NCI-H187 treated with DMSO at 0.1 percent for 48 hours (cell line): ENCODE results near the gene CTIF.

Experiments
- DNase-seq: peaks from one replicate; lab custom pipeline; 2025; lab: John Stamatoyannopoulos, UW

The CTIF gene

DNA sequence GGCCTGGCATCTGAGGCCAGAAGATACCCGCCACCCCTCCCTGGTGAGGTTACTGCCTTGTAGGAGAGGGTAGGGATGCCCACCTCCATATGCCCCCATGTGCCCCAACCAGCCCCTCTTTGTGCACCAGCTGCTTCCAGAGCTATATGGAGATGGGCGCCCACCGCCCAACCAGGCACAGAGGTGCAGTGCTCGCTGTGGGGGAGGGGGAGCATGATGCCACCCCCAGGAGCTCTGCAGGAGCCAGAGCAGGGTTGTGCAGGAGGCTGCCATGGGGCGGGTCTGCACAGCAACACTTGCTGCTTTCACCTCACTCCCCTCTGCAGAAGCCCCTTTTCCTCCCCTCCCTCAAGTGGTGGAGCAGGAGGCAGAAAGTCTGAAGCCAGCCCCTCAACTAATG, 237.3 kb downstream of the CTIF start:
- no peak for DNase-seq

DNA sequence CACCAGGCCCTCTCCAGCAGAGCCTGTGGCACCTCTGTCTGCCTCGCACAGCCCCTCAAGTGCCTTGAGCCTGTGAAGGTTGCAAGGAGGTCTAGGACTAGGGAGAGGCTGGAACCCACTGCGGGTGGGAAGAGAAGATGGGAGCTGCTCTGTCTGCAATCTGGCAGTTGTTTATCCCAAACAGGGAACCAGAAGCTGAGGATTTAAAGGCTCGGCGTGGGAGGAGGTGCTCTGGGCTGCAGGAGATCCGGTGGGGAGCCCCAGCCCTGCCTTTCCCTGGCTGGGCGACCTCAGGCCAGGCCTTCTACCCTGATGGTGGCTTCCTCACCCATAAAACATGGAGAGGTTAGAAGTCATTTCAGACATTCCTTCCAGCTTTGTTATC, 237.8 kb downstream of the CTIF start:
- DNase-seq, result no peak

DNA sequence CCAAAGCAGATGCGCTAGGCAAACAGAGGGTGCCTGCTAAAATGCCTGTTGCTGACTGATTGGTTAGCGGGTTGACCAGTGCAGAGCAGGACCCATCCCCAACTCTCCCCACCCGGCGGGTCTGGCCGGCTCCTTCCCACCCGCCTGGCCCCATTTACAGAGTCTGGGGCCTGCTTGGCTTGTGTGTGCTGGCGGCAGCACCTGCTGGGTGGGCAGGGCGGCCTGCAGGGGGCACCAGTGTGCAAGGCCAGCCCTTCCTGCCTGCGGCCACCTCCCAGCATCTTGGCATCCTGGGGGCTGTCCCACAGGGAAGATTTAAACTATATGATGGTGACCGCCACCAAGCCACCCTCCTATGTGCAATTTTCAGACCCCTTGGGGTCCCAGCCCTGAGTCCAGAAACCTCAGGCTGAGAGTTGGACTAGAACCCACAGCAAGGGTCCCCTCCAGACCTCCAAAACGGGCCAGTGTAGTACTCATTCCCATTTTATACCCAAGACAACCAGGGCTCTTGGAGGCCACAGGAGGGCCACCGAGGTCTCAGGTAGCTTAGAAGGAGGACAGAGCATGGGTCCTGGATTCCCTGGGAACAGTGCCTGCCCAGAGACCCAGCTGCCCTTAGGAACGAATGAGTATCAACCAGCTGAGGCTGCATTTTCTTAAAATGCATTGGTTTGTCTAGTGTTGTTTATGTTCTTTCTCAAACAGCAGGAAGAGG, 238.4 kb downstream of the CTIF start:
- DNase-seq, result no peak

DNA sequence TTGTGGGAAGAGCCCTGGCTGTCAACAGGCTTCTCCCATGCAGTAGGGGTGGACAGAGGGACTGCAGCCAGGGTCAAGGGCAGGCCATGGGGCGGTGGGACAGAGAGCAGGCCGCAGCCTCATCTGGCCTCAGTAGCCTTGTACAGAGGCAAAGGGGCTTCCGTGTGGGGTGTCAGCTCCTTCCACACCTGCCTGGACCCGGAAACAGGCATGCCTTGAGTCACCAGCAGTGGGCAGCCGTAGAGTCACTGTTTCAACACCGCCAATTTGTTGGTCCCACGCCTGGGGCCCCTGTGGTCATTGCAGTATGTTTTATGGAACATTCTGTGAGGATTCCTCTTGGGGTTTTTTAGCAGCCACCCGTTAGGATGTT, 238.9 kb downstream of the CTIF start:
- no peak for DNase-seq

DNA sequence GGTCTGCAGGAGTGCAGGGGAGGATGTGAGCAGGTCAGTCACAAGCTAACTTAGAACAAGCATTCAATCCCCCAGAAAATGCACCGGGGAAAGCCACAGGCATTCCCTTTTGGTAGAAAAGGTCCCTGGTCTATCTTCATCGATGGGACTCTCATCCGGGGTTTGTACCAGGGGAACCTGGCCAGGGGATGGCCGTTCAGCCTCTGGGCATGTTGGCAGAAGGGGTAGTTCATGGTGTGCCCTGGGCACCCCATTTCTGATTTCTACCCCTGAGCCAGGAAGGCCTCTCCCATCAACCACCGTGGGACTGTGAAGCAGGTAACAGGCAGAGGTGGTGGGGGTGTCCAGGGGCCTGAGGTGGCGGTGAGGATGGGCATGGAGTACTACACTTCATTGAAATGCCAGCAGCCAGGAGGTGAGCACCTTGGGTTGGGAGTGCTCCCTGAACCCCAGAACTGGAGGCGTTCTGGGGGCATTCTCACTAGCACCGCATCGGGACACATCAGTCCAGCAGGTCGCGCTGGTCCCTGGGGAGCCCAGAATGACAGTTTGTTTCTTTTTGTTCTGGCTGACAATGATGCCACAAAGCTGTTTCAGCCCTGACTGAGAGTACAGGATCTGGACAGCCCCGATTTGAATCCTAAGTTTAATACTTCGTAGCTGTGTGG, 239.6 kb downstream of the CTIF start:
- DNase-seq, result no peak

DNA sequence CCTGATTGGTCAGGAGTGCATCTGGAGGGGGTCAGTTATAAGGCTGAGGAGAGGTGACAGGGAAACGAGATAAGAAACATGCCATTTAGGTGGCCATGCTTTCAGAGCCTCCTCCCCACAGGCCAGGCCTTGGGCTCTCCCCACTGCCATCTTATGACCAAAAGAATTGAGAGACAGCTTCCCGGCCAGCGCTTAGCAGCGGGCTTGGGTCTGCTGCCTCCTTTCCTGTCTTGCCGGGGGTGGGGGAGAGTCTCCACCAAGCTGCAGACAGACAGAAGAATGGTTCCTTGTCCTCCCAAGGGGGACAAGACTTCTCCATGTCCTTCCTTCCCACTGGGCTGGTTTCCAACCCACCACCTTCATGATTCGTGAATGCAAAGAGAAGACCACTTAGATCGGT, 240.6 kb downstream of the CTIF start:
- DNase-seq, result no peak

DNA sequence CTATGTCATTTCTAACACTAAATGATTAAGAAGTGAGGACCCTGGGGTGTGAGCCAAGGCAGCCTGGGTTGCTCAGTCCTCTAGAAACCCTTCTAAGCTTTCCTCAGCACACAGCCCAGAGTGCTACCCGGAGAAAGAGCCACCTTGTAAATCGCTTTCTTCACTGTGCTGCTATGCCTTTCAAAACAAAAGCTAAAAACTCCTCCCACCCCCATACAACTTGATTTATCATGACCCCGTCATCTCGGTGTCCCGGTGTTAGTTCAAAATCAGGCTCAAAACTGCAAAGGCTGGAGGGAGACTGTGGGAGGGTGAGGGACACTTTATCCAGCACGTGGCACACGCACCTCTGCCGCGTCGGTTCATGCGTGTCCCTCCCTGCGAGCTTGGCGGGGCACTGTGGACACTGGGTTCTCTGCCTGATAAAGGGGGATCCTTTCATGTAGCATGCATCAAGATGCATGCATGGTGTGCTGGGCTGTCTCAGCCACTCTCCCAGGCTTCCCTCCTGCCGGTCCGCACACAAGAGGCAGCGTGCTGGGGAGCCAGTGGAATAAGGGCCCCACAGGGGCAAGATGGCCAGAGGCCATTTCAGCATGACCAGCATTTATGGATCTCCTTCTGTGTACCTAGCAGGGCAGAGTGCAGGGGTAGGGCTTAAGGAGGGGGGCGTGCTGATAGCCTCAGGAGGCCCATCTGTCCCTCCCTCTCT, 241.5 kb downstream of the CTIF start:
- DNase-seq, result no peak

DNA sequence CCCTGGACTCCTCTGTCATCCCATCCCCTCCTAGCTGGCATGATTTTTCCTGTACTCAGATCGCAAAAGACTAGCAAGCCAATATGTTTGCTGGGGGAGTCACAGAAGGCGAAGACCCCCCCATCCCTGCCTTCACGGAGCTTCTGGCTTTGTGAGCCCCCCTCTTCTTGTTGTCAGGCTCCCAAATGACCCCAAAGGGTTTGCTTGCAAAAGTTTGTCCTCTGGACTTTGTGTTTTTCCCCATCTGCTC, 242.0 kb downstream of the CTIF start:
- no peak for DNase-seq

DNA sequence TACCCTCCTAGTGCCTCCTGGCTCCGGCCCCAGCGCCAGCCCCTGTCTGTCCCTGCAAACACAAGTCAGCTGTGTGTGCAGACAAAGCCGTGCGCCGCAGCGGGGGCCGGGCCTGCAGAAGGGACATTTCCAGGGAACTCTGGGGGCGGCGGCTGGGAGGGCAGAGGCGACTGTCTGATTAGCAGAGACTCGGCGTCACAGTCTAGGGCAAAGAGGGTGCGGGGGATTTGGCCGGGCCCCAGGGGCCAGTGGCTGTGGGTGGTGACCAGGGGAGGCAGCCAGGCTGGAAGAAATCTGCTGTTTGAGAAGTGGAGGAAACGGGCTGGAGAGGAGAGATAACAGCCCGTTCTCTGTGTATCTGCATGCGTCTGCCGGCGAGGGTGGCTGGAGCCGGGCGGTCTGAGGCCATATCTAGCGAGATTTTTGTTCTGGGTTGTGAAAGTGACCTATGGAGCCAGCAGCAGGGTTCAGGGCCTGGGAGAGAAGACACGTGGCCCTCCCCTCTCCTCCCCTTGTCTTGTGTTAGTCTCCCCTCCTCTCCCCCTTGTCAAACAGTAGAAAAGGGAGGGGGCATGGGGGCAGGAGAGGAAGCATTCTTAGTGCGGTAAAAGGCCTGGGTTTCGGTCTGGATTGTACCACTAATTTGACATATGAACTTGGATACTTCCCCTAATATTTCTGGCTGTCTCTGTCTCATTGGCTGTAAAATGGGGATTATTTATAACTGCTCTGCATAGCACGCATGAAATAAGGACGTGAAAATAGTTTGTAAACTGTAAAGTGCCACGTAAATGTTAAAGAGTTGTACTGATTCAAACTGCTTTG, 242.5 kb downstream of the CTIF start:
- DNase-seq, result no peak

DNA sequence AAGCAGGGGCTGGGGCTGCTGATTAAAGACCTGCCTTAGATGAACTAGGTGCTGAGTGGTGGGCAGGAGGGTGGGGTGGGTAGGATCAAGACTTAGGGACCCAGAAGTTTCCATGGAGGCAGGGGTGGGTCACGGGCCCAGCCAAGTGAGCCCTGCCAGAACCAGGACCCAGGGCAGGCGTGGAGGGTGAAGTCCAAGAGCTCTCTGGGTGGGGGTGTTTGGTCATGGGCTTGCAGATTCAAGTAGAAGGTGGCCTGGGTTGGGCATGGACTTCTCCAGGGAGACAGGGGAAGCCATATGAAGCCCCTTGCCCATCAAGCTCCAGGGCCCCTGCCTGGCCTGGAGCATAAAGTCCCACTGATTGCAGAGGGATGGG, 243.1 kb downstream of the CTIF start:
- DNase-seq, result no peak

DNA sequence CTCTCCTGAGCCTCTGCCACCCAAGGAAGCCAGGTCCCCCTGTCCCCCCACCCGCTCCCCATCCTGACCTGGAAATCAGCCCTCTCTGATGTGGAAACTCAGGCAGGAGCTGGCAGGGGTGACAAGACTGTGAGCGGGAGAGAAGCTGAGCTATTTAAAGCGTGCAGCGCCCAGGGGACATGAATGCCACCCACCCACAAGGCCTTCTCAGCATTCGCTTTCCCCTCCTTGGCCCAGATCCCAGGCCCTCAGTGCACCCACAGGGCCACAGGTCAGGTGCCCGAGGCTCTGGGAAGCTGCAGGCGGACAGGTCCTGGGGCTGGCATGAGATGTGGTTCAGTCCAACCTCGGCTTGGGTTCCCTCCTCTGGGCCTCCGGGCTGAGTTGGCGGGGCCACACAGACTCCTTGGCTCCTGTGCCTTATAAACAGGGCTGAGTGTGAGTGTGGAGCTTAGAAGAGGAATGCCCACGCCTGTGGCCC, 243.6 kb downstream of the CTIF start:
- DNase-seq, result no peak

DNA sequence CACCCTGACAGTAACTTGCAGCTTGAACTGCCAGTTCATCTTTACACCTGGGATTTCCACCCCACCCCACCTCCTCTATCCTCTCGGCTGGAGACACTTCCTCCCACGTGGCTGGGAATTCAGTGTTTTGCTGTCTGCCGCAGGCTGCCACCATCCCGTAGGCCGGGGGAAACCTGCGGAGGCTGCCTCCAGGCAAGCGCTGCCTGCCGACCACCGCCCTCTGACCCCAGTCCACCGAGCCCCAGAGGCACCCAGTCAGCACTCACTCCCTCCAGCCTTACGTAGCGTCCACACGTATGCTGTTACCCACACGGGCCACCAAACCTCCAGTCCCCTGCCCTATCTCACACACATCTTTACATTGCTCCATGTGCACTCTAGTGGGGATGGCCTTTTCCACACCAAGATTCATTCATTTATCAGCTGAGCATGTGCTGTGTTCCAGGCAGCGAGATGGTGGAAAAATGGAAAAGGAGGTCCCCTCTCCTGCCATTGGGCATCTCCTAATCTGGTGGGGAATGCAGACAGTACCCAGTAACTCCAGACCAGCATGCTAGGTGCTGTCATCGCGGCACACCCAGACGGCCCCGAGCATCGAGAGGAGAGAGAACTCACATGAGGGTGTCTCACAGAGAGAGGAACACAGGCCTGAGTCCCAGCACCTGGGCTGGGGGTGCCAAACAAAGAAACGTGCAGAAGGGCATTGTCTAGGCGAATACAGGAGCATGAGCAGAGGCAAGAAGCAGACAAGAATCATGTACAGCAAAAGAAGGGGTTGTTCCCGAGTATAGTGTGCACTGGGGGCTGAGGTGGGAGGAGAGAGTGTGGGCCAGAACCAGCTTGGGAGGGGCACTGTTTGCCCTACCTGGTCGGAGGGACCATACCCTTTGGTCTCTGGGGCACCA, 245.0 kb downstream of the CTIF start:
- no peak for DNase-seq

DNA sequence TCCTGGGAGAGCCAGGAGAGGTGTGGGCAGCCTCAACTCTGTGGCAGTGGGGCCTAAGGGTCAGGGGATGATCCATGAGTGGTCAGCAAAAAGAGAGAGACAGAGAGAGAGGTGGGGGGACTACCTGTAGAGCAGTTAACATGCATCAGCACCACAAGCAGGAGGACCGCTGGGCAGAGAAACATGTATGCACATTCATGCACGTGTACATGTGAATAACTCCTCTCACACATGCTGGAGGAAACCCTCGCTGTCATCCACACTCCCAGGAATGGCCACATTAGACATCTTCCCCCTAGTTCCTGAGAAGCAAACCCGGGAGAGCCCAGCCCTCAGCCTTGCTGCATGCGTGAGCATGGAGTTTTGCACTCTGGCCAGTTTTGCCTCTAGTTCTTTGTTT, 245.8 kb downstream of the CTIF start:
- DNase-seq, result no peak

DNA sequence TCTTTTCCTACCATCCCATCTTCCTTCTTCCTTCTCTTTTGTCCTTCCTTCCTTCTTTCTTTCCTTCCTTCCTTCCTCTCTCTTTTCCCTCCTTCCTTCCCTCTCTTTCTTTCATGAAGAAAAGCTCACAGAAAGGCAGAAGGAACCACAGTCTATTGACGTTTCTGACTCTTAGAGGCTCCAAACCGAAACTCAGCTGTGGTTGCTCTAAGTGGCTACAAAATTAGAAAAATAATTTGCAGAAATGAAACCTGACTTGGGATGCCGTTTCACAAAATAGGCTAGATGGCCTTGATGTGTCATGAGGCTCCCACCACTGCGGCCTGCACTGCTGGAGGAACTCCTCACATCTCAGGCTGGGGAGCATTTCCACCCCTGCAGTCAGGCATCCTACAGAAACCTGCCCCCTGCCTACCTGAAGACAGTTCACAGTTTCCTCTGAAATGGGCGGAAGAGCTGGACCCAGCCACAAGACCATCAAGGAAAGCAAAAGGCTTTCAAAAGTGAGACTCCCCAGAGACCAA, 246.3 kb downstream of the CTIF start:
- DNase-seq, result no peak

DNA sequence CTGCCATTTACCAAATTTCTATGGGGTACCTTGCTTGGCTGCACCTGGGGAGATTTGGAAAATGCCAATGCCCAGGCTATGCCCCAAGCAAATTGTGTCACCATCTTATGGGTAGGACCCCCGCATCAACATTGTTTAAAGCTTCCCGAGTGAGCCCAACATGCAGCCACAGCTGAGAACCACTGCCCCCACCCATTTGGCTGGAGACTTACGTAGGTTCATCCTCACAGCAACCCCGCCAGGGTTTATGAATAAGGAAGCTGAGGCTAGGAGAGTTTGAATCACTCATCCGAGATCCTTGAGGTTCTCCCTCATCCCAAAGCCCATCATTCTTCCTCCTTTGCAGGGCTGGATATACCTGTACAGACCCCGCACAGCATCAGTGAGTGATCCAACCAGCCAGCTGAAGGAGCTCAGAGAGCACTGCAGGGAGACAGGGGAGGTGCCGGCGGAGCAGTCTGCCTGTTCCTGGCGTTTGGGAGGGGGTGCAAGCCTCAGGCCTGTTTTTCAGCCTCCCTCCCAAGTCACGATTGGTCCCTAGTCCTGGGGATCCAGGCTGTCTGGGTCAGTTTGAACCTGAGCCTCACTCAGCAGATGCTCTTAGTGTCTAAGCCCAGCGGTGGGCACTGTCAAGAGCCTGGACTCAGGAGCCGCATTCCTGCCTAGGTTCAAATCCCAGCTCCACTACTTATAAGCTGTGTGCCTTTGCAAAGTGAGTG, 247.1 kb downstream of the CTIF start:
- DNase-seq, result no peak

DNA sequence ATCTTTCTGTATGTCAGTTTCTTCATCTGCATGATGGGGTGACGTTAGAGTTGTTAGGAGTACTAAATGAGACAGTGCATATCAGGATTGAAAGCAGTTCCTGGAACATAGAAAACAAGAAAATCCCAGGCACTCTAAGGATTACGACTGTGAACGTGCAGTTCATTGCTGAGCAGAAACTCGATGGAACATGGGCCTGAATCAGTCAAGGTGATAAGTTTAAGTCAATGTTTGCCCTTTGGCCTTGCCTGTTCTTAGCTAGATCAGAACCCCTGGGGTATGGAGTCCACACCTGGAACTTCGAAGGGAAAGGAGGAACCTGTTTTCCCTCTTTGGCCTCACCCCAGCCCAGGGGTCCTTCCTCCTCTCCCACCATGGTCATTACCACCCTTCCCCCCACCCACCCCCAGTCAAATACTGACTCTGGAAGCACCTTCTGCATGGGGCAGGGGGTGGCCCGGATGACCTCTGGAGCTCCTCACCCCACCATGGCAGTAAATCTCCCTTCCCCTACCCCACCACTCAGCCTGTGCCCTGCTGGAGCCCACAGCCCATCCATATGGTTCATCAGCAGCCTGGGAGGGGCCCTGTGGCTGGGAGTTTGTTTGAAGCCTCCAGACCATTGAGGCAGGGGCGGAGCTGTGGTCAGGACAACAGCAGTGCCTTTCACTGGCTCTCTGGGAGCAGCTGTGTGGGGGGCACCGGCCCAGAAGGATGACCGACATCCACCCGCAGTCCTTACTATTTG, 247.8 kb downstream of the CTIF start:
- DNase-seq, result no peak

DNA sequence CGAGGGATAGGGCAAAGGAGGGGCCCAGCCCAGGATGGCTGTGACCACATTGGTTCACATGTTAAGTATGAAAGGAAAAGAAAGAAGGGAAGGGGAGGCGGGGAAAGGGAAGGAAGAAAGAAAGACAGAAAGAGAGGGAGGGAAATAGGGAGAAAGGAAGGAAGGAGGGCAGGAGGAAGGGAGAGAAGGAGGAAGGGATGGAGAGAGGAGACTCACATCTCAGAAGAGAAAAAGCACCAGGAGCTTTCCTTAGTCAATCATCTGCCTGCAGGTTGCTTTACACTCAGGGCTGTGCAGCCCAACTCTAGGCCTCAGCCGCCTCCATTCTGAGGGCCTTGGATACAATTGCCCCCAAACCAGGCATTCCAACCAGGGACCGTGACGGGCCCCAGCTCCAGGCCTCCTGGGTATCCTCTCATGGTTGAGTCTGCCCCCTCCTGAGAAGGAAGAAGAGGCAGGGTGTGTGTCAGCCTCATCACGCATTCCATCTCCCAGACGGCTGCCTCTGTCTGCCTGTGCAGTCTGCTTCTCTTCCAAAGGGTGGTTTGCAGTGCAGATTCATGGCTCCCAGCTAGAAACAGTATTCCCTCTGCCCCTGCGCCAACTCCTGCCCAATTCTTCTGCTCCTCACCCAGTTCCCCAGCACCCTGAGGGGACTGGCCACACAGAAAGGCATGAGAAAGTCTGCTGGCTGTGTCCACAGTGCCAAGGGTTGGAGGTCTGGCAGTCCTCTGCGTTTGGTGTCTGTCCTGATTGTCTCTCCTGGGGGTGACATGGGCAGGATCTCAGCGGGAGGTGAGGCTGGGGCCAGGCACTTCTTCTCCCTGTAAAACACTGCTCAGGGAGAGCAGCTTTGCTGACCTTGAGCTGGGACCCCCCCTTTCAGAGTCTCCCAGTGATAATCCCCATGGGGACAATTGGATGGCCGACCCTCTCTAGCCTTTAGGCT, 248.6 kb downstream of the CTIF start:
- no peak for DNase-seq

DNA sequence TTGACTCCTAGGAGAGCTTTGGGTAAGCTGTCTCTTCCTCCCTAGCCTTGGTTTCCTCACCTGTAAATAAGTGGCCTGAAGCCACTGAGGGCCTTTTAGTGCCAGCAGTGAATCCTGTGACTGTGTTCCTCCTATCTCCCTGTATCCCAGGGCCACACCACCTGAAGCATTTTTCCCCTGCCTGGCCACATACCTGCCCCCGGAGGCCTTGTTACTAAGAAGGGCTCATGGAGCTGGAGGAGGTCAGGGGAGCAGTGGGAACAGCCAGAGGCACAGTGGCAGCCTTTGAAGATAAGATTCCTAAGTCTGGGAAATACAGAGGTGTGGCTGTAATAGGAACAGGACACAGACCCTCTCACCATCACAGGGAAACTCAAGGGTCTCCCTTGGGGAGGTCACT, 249.5 kb downstream of the CTIF start:
- no peak for DNase-seq

DNA sequence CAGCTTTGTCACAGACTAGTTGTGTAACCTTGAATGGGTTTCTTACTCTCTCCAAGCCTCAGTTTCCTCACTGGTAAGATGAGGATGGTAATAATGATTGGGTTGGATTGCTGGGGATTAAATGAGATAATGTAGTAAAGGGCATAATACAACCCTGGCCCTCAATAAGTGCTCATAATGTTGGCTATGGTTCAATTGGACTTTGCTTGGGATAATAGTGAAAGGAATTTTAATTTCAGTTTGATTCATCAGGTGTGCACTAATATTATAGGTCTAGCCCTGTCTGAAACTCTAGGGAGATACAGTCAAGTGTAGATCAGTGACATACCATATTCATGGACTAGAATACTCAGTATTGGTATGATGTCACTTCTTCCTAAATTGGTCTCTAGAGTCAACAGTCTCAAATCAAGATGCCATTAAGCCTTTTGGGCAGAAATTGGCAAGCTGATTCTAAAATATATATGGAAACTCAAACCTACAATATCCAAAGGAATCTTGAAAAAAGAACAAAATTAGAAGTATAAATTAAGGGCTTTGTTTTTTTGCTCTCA, 250.5 kb downstream of the CTIF start:
- no peak for DNase-seq
